BLaER1 treated with 17β-estradiol and CSF1 and Interleukin-3, amounts not matched to agents 10 nM and 100 nM (cell line): ENCODE data around the gene ADAD1.
"Not testable (repeated sequence)": the region's sequence is repeated elsewhere in the genome, so short reads cannot be mapped to it uniquely, and the experiment has no call there.

ENCODE experiments used
- H3K27ac ChIP-seq, 11 experiments: shearing (Covaris generic); formaldehyde crosslinking; 2 replicates each; pipeline ENCODE4 v1.8.1; 2022
- H3K27me3 ChIP-seq, 11 experiments: shearing (Covaris generic); formaldehyde crosslinking; 2 replicates each; pipeline ENCODE4 v1.8.1; 2022
- H3K36me3 ChIP-seq, 11 experiments: shearing (Covaris generic); formaldehyde crosslinking; 2 replicates each; pipeline ENCODE4 v1.8.1; 2022
- H3K4me1 ChIP-seq, 10 experiments: shearing (Covaris generic); formaldehyde crosslinking; 2 replicates each; pipeline ENCODE4 v1.8.1; 2022
- H3K4me2 ChIP-seq, 11 experiments: shearing (Covaris generic); formaldehyde crosslinking; 2 replicates each; pipeline ENCODE4 v1.8.1; 2022
- H3K4me3 ChIP-seq, 10 experiments: shearing (Covaris generic); formaldehyde crosslinking; 2 replicates each; pipeline ENCODE4 v1.8.1; 2022
- H3K9ac ChIP-seq, 11 experiments: shearing (Covaris generic); formaldehyde crosslinking; 2 replicates each; pipeline ENCODE4 v1.8.1; 2022
- H3K9me3 ChIP-seq, 11 experiments: shearing (Covaris generic); formaldehyde crosslinking; replicated peaks in 1 of 11; 2 replicates each; pipeline ENCODE4 v1.8.1; 2022
- H4K20me1 ChIP-seq, 11 experiments: shearing (Covaris generic); formaldehyde crosslinking; 2 replicates each; pipeline ENCODE4 v1.8.1; 2022
- Cebpa-rat ChIP-seq, 11 experiments: shearing (Covaris generic); IDR thresholded peaks; 2 replicates each; pipeline ENCODE4 v1.8.1; 2022

Gene ADAD1

GRCh38 chr4:122364700-122365404 lies 14.0 kb upstream of the ADAD1 start:
- no peaks in the 10 kb centered on the region for H3K27me3 ChIP-seq
- H3K4me1 ChIP-seq: no peaks in the 10 kb centered on the region
- peaks cover 0 to 22% (median 9%) of the 10 kb centered on the region in 11 experiments; a peak in 11 of 22 replicates for H3K9me3 ChIP-seq
- no peak overlapping the region for H3K4me2 ChIP-seq
- H3K36me3 ChIP-seq: peaks cover 5 to 55% (median 22%) of the 10 kb centered on the region in 11 experiments; a peak in 18 of 22 replicates
- H4K20me1 ChIP-seq: no peaks in the 10 kb centered on the region
- H3K27ac ChIP-seq: no peak overlapping the region
- no peak overlapping the region for H3K9ac ChIP-seq
- TF ChIP-seq Cebpa-rat (IDR thresholded peaks at IDR 0.05): no peak
- H3K4me3 ChIP-seq: no peak overlapping the region

DNA sequence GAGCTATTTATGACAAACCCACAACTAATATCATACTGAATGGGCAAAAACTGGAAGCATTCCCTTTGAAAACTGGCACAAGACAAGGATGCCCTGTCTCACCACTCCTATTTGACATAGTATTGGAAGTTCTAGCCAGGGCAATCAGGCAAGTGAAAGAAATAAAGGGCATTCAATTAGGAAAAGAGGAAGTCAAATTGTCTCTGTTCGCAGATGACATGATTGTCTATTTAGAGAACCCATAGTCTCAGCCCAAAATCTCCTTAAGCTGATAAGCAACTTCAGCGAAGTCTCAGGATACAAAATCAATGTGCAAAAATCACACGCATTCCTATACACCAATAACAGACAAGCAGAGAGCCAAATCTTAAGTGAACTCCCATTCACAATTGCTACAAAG lies 10.0 kb upstream of the ADAD1 start:
- H3K9ac ChIP-seq, H3K27me3 ChIP-seq, H4K20me1 ChIP-seq, H3K4me2 ChIP-seq, H3K27ac ChIP-seq, H3K4me1 ChIP-seq, H3K4me3 ChIP-seq: not testable (repeated sequence)
- Histone ChIP-seq H3K36me3 (peaks cover 0 to 17% (median under 1%) of the 10 kb centered on the region in 11 experiments; a peak in 4 of 22 replicates), H3K9me3 (peaks cover 0 to 22% (median 9%) of the 10 kb centered on the region in 11 experiments; a peak in 11 of 22 replicates)

GRCh38 chr4:122377352-122377751 lies 1.5 kb upstream of the ADAD1 start:
- Histone ChIP-seq H3K4me2 (no peak overlapping the region), H4K20me1 (no peaks in the 10 kb centered on the region), H3K27me3 (no peaks in the 10 kb centered on the region)

DNA sequence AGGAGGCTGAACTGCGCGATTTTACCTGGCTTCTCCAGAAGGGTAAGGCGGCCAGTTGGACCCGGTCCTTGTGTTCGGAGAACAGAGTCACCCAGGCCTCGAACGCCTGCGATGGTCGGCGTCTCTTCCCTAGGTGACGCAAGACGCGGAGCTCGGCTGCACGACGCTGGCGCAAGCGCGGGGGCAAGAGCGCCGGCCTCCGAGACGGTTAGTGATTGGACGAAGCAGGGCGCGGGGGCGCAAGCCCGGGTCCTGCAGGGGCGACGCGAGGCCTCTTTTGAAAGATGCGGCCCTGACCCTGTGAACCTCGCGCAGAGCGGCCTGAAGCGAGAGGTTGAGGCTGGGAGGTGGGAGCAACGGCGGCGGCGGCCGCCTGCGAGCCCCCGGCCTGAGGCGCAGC lies 428 bp downstream of the ADAD1 start:
- Histone ChIP-seq H4K20me1 (no peaks in the 10 kb centered on the region), H3K4me1 (no peaks in the 10 kb centered on the region), H3K27me3 (no peaks in the 10 kb centered on the region), H3K4me2 (no peak overlapping the region), H3K36me3 (no peaks in the 10 kb centered on the region), H3K9ac (no peak overlapping the region), H3K27ac (no peak overlapping the region), H3K9me3 (peaks cover 0 to 12% (median 8%) of the 10 kb centered on the region in 11 experiments; a peak in 11 of 22 replicates), H3K4me3 (no peak overlapping the region)
- TF ChIP-seq Cebpa-rat (IDR thresholded peaks at IDR 0.05): no peak

More at GRCh38 chr4:122377352-122377751, 1.5 kb upstream of the ADAD1 start:
- TF ChIP-seq Cebpa-rat (IDR thresholded peaks at IDR 0.05): no peak
- Histone ChIP-seq H3K36me3 (no peaks in the 10 kb centered on the region), H3K4me3 (no peak overlapping the region), H3K27ac (no peak overlapping the region), H3K9me3 (peaks cover 0 to 12% (median 8%) of the 10 kb centered on the region in 11 experiments; a peak in 11 of 22 replicates), H3K9ac (no peak overlapping the region), H3K4me1 (no peaks in the 10 kb centered on the region)

- no peaks in the 10 kb centered on the region for H3K36me3 ChIP-seq
- peaks cover 0 to 23% (median 14%) of the 10 kb centered on the region in 11 experiments; a peak in 16 of 22 replicates for H3K9me3 ChIP-seq
- no peak for TF ChIP-seq Cebpa-rat (IDR thresholded peaks at IDR 0.05)
- no peak overlapping the region for H3K9ac ChIP-seq
- no peak overlapping the region for H3K27ac ChIP-seq
- no peaks in the 10 kb centered on the region for H3K27me3 ChIP-seq
- no peaks in the 10 kb centered on the region for H4K20me1 ChIP-seq
- no peak overlapping the region for H3K4me3 ChIP-seq
- H3K4me2 ChIP-seq: no peak overlapping the region
- H3K4me1 ChIP-seq: no peaks in the 10 kb centered on the region
Measured at GRCh38 chr4:122383341-122383740, 4.5 kb downstream of the ADAD1 start.

DNA sequence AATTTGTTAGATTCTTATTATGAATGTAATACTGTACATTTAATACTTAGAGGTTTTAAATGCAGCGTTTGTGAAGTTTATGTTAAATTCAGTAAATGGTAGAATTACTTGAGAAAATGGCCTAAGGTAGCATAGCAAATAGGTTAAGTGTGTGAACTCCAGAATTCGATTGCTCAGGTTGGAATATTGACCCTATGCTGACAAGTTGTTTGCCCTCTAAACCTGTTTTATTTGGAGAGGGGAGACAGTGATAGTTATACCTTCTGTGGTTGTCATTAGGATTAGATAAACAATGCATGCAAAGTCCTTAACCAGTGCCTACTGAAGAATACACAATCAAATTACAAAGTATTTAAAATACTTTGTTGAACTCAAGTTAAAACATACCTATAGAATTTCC lies 5.4 kb downstream of the ADAD1 start:
- H3K27me3 ChIP-seq: no peaks in the 10 kb centered on the region
- peaks cover 0 to 21% (median 9%) of the 10 kb centered on the region in 11 experiments; a peak in 16 of 22 replicates for H3K9me3 ChIP-seq
- no peak overlapping the region for H3K4me3 ChIP-seq
- H3K27ac ChIP-seq: no peak overlapping the region
- H3K4me1 ChIP-seq: no peaks in the 10 kb centered on the region
- H3K9ac ChIP-seq: no peak overlapping the region
- no peak for TF ChIP-seq Cebpa-rat (IDR thresholded peaks at IDR 0.05)
- no peaks in the 10 kb centered on the region for H3K36me3 ChIP-seq
- no peak overlapping the region for H3K4me2 ChIP-seq
- no peaks in the 10 kb centered on the region for H4K20me1 ChIP-seq

DNA sequence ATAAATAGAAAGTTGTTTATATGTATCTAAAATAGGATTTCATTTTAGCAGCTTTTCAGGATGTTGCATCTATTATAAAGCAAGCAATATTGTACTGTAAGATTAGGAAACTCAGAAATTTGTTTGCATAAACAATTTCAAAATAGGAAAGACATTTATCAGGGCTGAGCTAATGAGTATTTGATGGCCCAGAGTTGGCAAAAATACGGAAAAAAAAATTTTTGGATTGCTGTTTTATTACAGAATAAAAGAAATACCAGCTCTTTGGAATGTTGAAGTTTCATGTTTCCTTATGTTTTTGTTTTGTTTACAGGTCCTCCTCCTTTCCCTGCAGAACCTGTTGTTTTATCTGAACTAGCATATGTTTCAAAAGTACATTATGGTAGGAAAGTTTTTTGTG lies 14.5 kb downstream of the ADAD1 start:
- Histone ChIP-seq H3K27me3 (no peaks in the 10 kb centered on the region), H4K20me1 (no peaks in the 10 kb centered on the region), H3K4me1 (no peaks in the 10 kb centered on the region), H3K4me2 (no peak overlapping the region), H3K9me3 (peaks cover 0 to 4% (median 0%) of the 10 kb centered on the region in 11 experiments; a peak in 1 of 22 replicates), H3K36me3 (no peaks in the 10 kb centered on the region), H3K27ac (no peak overlapping the region), H3K4me3 (no peak overlapping the region), H3K9ac (no peak overlapping the region)
- TF ChIP-seq Cebpa-rat (IDR thresholded peaks at IDR 0.05): no peak

DNA sequence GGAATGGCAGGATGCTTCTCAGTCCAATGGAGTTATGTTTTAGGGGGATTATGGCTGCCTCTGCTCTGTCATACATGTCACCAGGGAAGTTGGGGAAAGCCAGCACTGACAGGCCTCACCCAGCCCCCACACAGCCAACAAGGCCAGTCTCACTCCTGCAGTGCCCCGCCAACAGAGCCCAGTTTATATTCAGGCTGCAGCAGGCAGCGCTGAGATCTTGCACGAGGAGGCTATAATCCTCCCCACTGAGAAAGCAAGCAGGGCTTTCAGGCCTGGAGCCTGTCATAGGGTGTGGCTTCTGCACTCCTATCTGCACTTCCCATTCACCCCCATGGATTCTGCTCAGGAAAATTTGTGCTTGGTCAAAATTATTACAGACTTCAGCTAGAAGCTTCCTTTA lies 25.1 kb downstream of the ADAD1 start:
- H3K4me2 ChIP-seq: no peak overlapping the region
- no peaks in the 10 kb centered on the region for H3K4me1 ChIP-seq
- no peak for TF ChIP-seq Cebpa-rat (IDR thresholded peaks at IDR 0.05)
- no peak overlapping the region for H3K4me3 ChIP-seq
- H3K36me3 ChIP-seq: no peaks in the 10 kb centered on the region
- no peaks in the 10 kb centered on the region for H3K27me3 ChIP-seq
- H3K27ac ChIP-seq: no peak overlapping the region
- H3K9ac ChIP-seq: no peak overlapping the region
- H4K20me1 ChIP-seq: no peaks in the 10 kb centered on the region
- no peaks in the 10 kb centered on the region for H3K9me3 ChIP-seq

GRCh38 chr4:122412547-122412946 lies 33.7 kb downstream of the ADAD1 start:
- H3K9me3 ChIP-seq: no peaks in the 10 kb centered on the region
- H3K4me2 ChIP-seq: no peak overlapping the region
- H3K9ac ChIP-seq: no peak overlapping the region
- no peaks in the 10 kb centered on the region for H3K27me3 ChIP-seq
- no peaks in the 10 kb centered on the region for H3K36me3 ChIP-seq
- H3K4me3 ChIP-seq: no peak overlapping the region
- H3K4me1 ChIP-seq: no peaks in the 10 kb centered on the region
- no peak overlapping the region for H3K27ac ChIP-seq
- no peak for TF ChIP-seq Cebpa-rat (IDR thresholded peaks at IDR 0.05)
- H4K20me1 ChIP-seq: no peaks in the 10 kb centered on the region

DNA sequence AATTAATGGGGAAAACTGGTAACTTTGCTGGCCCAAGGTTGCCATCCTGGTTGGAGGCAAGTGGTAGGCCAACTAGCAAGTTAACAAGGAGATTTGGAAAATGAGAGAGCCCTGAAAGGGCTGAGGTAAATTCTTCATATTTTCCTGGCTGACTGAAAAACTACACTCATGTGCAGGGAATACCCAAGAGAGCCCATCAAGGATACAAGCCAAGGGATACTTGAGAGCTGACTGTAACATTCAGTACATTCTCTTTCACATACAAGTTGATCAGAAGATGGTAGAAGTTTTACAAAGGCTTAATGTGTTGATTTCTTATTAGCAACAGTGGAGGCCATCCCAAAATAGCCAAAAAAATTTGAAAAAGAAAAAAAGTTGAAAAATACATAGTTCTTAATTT lies 44.4 kb downstream of the ADAD1 start:
- no peaks in the 10 kb centered on the region; a peak in 1 of 22 replicates for H3K9me3 ChIP-seq
- H3K4me3 ChIP-seq: no peak overlapping the region
- no peak overlapping the region for H3K9ac ChIP-seq
- H3K4me2 ChIP-seq: no peak overlapping the region
- H3K36me3 ChIP-seq: no peaks in the 10 kb centered on the region
- no peak for TF ChIP-seq Cebpa-rat (IDR thresholded peaks at IDR 0.05)
- no peaks in the 10 kb centered on the region for H3K27me3 ChIP-seq
- H4K20me1 ChIP-seq: no peaks in the 10 kb centered on the region
- H3K27ac ChIP-seq: no peak overlapping the region
- no peaks in the 10 kb centered on the region for H3K4me1 ChIP-seq
